Naive thymus-derived CD4-positive, alpha-beta T cell (primary cell): Measurements from ENCODE around the gene FIGLA. TPM values are rescaled to one million over a fixed set of nuclear protein-coding genes. Genes with fewer than 3 reads are reported as not detected.
"Not testable (repeated sequence)": the region's sequence is repeated elsewhere in the genome, so short reads cannot be mapped to it uniquely, and the experiment has no call there.

ENCODE experiments used
- ATAC-seq: fragments of 150-1000 bp; cut with Tn5 transposase; 2 replicates; pipeline ENCODE4 v1.10.0; 2021; ENCODE audit warnings: mild to moderate bottlenecking, moderate library complexity
- CTCF ChIA-PET: fragments of 350-600 bp; sonication (Branson Sonifier 250); formaldehyde crosslinking; loops from one replicate; lab custom pipeline; 2021; ENCODE audit warnings: antibody characterized with exemption; lab: Charles Lee
- POLR2A ChIA-PET: fragments of 350-600 bp; sonication (Branson Sonifier 250); formaldehyde crosslinking; loops from one replicate; lab custom pipeline; 2021; ENCODE audit warnings: antibody characterized with exemption, inconsistent platforms; lab: Charles Lee
- DNase-seq, 9 donors: peaks; one replicate each; pipeline versions ENCODE4 v3.0.0 to v3.0.0-alpha.2; 2020 to 2022; ENCODE audit warnings: mixed read lengths in 1 of 9
- H3K27ac ChIP-seq: one replicate; pipeline ENCODE4 v1.7.0; 2013; ENCODE audit warnings: mild to moderate bottlenecking, low read depth, low read length, moderate library complexity
- H3K27me3 ChIP-seq, 2 donors: one replicate each; pipeline ENCODE4 v1.7.0; 2013; ENCODE audit warnings: low read length in 2 of 2, mild to moderate bottlenecking in 2 of 2, moderate library complexity in 2 of 2; ENCODE audit not compliant: control insufficient read depth in 2 of 2, insufficient read depth in 2 of 2
- H3K36me3 ChIP-seq, 3 experiments: 1 replicate in 2 of 3; 2 replicates in 1 of 3; pipeline ENCODE4 v1.7.0; 2013; ENCODE audit warnings: low read length in 3 of 3, mild to moderate bottlenecking in 3 of 3, moderate library complexity in 1 of 3; ENCODE audit not compliant: insufficient read depth in 3 of 3, control insufficient read depth in 2 of 3
- H3K4me1 ChIP-seq, 2 donors: one replicate each; pipeline ENCODE4 v1.7.0; 2013; ENCODE audit warnings: low read length in 2 of 2, mild to moderate bottlenecking in 2 of 2, moderate library complexity in 1 of 2; ENCODE audit not compliant: control insufficient read depth in 2 of 2, insufficient read depth in 2 of 2
- H3K4me3 ChIP-seq: 2 replicates; pipeline ENCODE4 v1.7.0; 2013; ENCODE audit warnings: mild to moderate bottlenecking, low read length
- H3K9me3 ChIP-seq, 3 experiments: 1 replicate in 2 of 3; 2 replicates in 1 of 3; pipeline ENCODE4 v1.7.0; 2013; ENCODE audit warnings: low read length in 3 of 3; ENCODE audit not compliant: control insufficient read depth in 2 of 3
- H3K27ac Mint-ChIP-seq, 9 donors: one replicate each; pipeline ENCODE4 v1.8.0; 2020 to 2022; ENCODE audit warnings: mixed read lengths in 9 of 9, mild to moderate bottlenecking in 8 of 9, moderate library complexity in 5 of 9, inconsistent platforms in 2 of 9
- H3K27me3 Mint-ChIP-seq, 5 donors: one replicate each; pipeline ENCODE4 v1.8.0; 2021 to 2022; ENCODE audit warnings: mixed read lengths in 5 of 5, mild to moderate bottlenecking in 1 of 5
- H3K36me3 Mint-ChIP-seq, 5 donors: one replicate each; pipeline ENCODE4 v1.8.0; 2020 to 2022; ENCODE audit warnings: mixed read lengths in 5 of 5, mild to moderate bottlenecking in 3 of 5, inconsistent platforms in 1 of 5
- H3K4me1 Mint-ChIP-seq, 7 donors: one replicate each; pipeline ENCODE4 v1.8.0; 2020 to 2022; ENCODE audit warnings: mixed read lengths in 7 of 7, mild to moderate bottlenecking in 3 of 7, inconsistent platforms in 1 of 7
- H3K4me3 Mint-ChIP-seq, 10 donors: one replicate each; pipeline ENCODE4 v1.8.0; 2020 to 2022; ENCODE audit warnings: mild to moderate bottlenecking in 10 of 10, mixed read lengths in 10 of 10, moderate library complexity in 6 of 10, inconsistent platforms in 2 of 10
- H3K9me3 Mint-ChIP-seq, 11 donors: one replicate each; pipeline ENCODE4 v1.8.0; 2020 to 2022; ENCODE audit warnings: mixed read lengths in 11 of 11, mild to moderate bottlenecking in 4 of 11, inconsistent platforms in 1 of 11, moderate library complexity in 1 of 11
- intact Hi-C, 2 donors: fragments of 100-400 bp; cut with micrococcal nuclease; formaldehyde crosslinking; loops; one replicate each; pipeline ENCODE4 v1.15.1; 2023
- polyA plus RNA-seq, 2 donors: library from polyadenylated mRNA; unstranded; fragments of 300-500 nt; fragmentation: Illumina TruSeq; gene quantifications; one replicate each; pipeline ENCODE4 v1.2.3, GENCODE V29; 2021
- total RNA-seq, 6 experiments: library from RNA in 5 of 6; stranded (reverse) in 5 of 6; gene quantifications; 1 replicate in 5 of 6; 2 replicates in 1 of 6; pipeline ENCODE4 v1.2.3 and lab custom pipeline; 2021 to 2026

FIGLA gene
- total and polyA plus RNA-seq, 7 experiments from 2014 or later: not detected

- CTCF ChIA-PET: no interaction called here
- H3K4me3 Mint-ChIP-seq: no peak overlapping the region
- peaks cover 0 to 1% (median 0%) of the 10 kb centered on the region in 7 donors for H3K4me1 Mint-ChIP-seq
- peaks cover 0 to 7% (median 6%) of the 10 kb centered on the region in 5 donors for H3K36me3 Mint-ChIP-seq
- POLR2A ChIA-PET: no interaction called here
- Histone ChIP-seq H3K36me3 (no peaks in the 10 kb centered on the region), H3K4me1 (no peaks in the 10 kb centered on the region), H3K27me3 (no peaks in the 10 kb centered on the region), H3K27ac (no peak overlapping the region), H3K4me3 (no peak overlapping the region), H3K9me3 (no peaks in the 10 kb centered on the region)
- intact Hi-C loops: no loop called here
- no peak overlapping the region for H3K27ac Mint-ChIP-seq
- peaks cover 0 to 8% (median 7%) of the 10 kb centered on the region in 5 donors for H3K27me3 Mint-ChIP-seq
- H3K9me3 Mint-ChIP-seq: peaks cover 0 to 7% (median 5%) of the 10 kb centered on the region in 11 donors
- no peak for ATAC-seq
- no peak for DNase-seq
These were observed 11.3 kb upstream of the FIGLA start for GRCh38 chr2:70801607-70802263.

DNA sequence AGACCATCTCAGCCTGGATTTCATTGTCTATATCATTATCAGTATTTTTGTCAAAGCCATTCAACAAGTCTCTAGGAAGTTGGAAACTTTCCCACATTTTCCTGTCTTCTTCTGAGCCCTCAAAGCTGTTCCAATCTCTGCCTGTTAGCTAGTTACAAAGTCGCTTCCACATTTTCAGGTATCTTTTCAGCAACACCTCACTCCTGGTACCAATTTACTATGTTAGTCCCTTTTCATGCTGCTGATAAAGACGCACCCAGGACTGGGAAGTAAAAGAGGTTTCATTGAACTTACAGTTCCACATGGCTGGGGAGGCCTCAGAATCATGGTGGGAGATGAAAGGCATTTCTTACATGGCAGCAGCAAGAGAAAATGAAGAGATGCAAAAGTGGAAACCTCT is 9.3 kb upstream of the FIGLA start:
- Histone ChIP-seq H3K4me3 (no peak overlapping the region), H3K36me3 (no peaks in the 10 kb centered on the region), H3K27me3 (no peaks in the 10 kb centered on the region), H3K27ac (no peak overlapping the region), H3K4me1 (no peaks in the 10 kb centered on the region), H3K9me3 (no peaks in the 10 kb centered on the region)
- no peak overlapping the region for H3K27ac Mint-ChIP-seq
- peaks cover 0 to 7% (median 5%) of the 10 kb centered on the region in 11 donors for H3K9me3 Mint-ChIP-seq
- peaks cover 0 to 2% (median 0%) of the 10 kb centered on the region in 7 donors for H3K4me1 Mint-ChIP-seq
- POLR2A ChIA-PET: no interaction called here
- peaks cover 0 to 11% (median 6%) of the 10 kb centered on the region in 5 donors for H3K27me3 Mint-ChIP-seq
- no peak overlapping the region for H3K4me3 Mint-ChIP-seq
- CTCF ChIA-PET: no interaction called here
- DNase-seq: no peak
- ATAC-seq: no peak
- H3K36me3 Mint-ChIP-seq: peaks cover 0 to 7% (median 6%) of the 10 kb centered on the region in 5 donors
- intact Hi-C loops: no loop called here

DNA sequence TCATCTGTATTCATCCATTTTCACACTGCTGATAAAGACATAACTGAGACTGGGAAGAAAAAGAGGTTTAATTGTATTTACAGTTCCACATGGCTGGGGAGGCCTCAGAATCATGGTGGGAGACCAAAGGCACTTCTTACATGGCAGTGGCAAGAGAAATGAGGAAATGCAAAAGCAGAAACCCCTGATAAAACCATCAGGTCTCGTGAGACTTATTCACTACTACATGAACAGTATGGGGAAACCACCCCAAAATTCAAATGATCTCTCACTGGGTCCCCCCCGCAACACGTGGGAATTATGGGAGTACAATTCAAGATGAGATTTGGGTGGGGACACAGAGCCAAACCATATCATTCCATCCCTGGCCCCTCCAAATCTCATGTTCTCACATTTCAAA is 7.6 kb upstream of the FIGLA start:
- H3K4me1 ChIP-seq, intact Hi-C loops, H3K4me3 ChIP-seq, H3K36me3 Mint-ChIP-seq, H3K27me3 ChIP-seq, H3K4me1 Mint-ChIP-seq, H3K9me3 ChIP-seq, H3K27ac Mint-ChIP-seq, H3K9me3 Mint-ChIP-seq, H3K36me3 ChIP-seq, ATAC-seq, POLR2A ChIA-PET, H3K4me3 Mint-ChIP-seq, DNase-seq, H3K27ac ChIP-seq: not testable (repeated sequence)
- H3K27me3 Mint-ChIP-seq: peaks cover 5 to 21% (median 9%) of the 10 kb centered on the region in 5 donors
- CTCF ChIA-PET: interaction anchor here (0.6 to 1.7 kb wide), 2 partner anchors 11 to 1855 kb away, joined by 3 read pairs; no protein-coding TSS in a partner anchor

DNA sequence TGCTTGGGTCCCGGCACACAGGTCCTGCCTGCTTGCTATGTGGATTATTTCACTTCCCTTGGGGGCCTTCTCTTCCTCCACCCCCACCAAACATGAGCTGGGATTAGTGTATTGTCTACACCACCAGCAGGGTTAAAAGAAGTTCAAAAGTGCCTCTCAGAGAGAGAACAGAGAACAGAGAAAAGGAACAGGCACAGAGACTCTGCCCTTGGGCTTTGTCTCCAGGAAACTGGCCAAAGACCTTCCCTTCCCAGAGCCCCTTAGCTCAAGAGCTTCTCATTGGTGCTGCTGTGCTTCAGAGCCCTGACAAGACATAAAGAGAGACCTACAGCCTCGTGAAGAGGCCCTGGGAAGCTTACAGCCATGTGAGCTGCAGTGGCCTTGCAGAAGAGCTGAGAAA is 7.1 kb upstream of the FIGLA start:
- DNase-seq (no peak), ATAC-seq (no peak)
- CTCF ChIA-PET: interaction anchor here (0.6 to 1.7 kb wide), 2 partner anchors 10 to 1854 kb away, joined by 3 read pairs; no protein-coding TSS in a partner anchor
- intact Hi-C loops: no loop called here
- Mint-ChIP-seq H3K4me1 (peaks cover 0 to 5% (median 0%) of the 10 kb centered on the region in 7 donors), H3K27me3 (peaks cover 8 to 21% (median 12%) of the 10 kb centered on the region in 5 donors), H3K27ac (no peak overlapping the region), H3K36me3 (peaks cover 0 to 7% (median 6%) of the 10 kb centered on the region in 5 donors), H3K9me3 (peaks cover 0 to 7% (median 5%) of the 10 kb centered on the region in 11 donors), H3K4me3 (no peak overlapping the region)
- Histone ChIP-seq H3K27me3 (no peaks in the 10 kb centered on the region), H3K9me3 (no peaks in the 10 kb centered on the region), H3K4me3 (no peak overlapping the region), H3K4me1 (no peaks in the 10 kb centered on the region), H3K27ac (no peak overlapping the region), H3K36me3 (no peaks in the 10 kb centered on the region)
- POLR2A ChIA-PET: no interaction called here

- ATAC-seq: no peak
- Mint-ChIP-seq H3K27me3 (peaks cover 17 to 31% (median 20%) of the 10 kb centered on the region in 5 donors), H3K27ac (no peak overlapping the region), H3K9me3 (peaks cover 0 to 7% (median 5%) of the 10 kb centered on the region in 11 donors), H3K4me3 (no peak overlapping the region), H3K36me3 (peaks cover 0 to 7% (median 6%) of the 10 kb centered on the region in 5 donors), H3K4me1 (peaks cover 0 to 5% (median 0%) of the 10 kb centered on the region in 7 donors)
- no peaks in the 10 kb centered on the region for H3K36me3 ChIP-seq
- intact Hi-C loops: no loop called here
- H3K4me3 ChIP-seq: no peak overlapping the region
- no peak for DNase-seq
- no peaks in the 10 kb centered on the region for H3K4me1 ChIP-seq
- H3K27me3 ChIP-seq: no peaks in the 10 kb centered on the region
- no peak overlapping the region for H3K27ac ChIP-seq
- POLR2A ChIA-PET: no interaction called here
- no peaks in the 10 kb centered on the region for H3K9me3 ChIP-seq
- CTCF ChIA-PET: interaction anchor here (0.6 to 1.1 kb wide), 2 partner anchors 454 to 814 kb away, joined by 3 to 6 read pairs; no protein-coding TSS in a partner anchor
These were observed 5.8 kb upstream of the FIGLA start for GRCh38 chr2:70796262-70796661.

- ATAC-seq: no peak
- Histone ChIP-seq H3K9me3 (no peaks in the 10 kb centered on the region), H3K4me1 (no peaks in the 10 kb centered on the region), H3K4me3 (no peak overlapping the region), H3K36me3 (no peaks in the 10 kb centered on the region), H3K27ac (no peak overlapping the region), H3K27me3 (no peaks in the 10 kb centered on the region)
- DNase-seq: no peak
- Mint-ChIP-seq H3K27ac (no peak overlapping the region), H3K9me3 (peaks cover 0 to 7% (median 5%) of the 10 kb centered on the region in 11 donors), H3K4me3 (no peak overlapping the region), H3K36me3 (peaks cover 0 to 7% (median 6%) of the 10 kb centered on the region in 5 donors), H3K4me1 (peaks cover 0 to 10% (median 0%) of the 10 kb centered on the region in 7 donors), H3K27me3 (peaks cover 22 to 36% (median 25%) of the 10 kb centered on the region in 5 donors)
- intact Hi-C loops: no loop called here
- POLR2A ChIA-PET: no interaction called here
- CTCF ChIA-PET: interaction anchor here (1.1 to 1.4 kb wide), 2 partner anchors 10 to 76 kb away, joined by 3 read pairs; no protein-coding TSS in a partner anchor
These were observed 4.9 kb upstream of the FIGLA start for GRCh38 chr2:70795164-70795995.
